ENCODE results near the gene NELFA.

DNA sequence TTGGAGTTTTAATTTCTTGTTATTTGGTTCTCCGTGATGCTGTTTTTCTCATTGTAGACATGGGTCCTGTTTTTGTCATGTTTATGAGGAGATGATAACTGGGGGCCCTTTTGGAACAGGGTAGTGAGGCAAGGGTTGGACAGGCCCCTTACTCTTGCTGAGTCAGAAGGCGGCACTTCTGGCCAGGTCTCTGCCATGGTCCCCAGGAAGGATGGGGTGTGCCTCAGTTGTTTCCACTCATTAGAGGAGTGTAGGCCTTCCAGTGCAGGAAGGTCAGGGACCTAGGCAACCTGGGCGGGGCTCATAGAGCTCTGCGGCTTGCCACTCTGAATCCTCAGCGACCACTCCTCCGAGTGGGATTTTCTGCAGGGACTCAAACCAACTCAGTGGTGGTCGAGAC is 68.2 kb downstream of the NELFA start:
- TF ChIP-seq CTCF (IDR thresholded peaks at IDR 0.05) (no peak), POLR2A (IDR thresholded peaks at IDR 0.05) (no peak)

All from lower leg skin (tissue), 3 donors.